Fibroblast of lung (primary cell): ENCODE results near the gene ING4. TPM values are rescaled to one million over a fixed set of nuclear protein-coding genes. Genes with fewer than 3 reads are reported as not detected.
A peak's percentile ranks its signal among the peaks of the same experiment; 100 is the strongest.

Experiments
- DNase-seq, 2 donors: peaks; one replicate each; pipeline versions ENCODE4 v3.0.0 to v3.0.0-alpha.2; 2010; ENCODE audit warnings: low read depth in 2 of 2
- H2AFZ ChIP-seq: 2 replicates; pipeline ENCODE4 v1.5.1; 2012; ENCODE audit warnings: low read length, control low read depth, inconsistent platforms
- H3K27ac ChIP-seq: 2 replicates; pipeline ENCODE4 v1.5.1; 2011; ENCODE audit warnings: low read length, control low read depth; ENCODE audit not compliant: insufficient read depth
- H3K27me3 ChIP-seq: 2 replicates; pipeline ENCODE4 v1.5.1; 2011; ENCODE audit warnings: mild to moderate bottlenecking, low read length; ENCODE audit not compliant: control insufficient read depth, insufficient read depth
- H3K36me3 ChIP-seq: 2 replicates; pipeline ENCODE4 v1.5.1; 2011; ENCODE audit warnings: low read length; ENCODE audit not compliant: control insufficient read depth, insufficient read depth
- H3K4me1 ChIP-seq: 2 replicates; pipeline ENCODE4 v1.5.1; 2011; ENCODE audit warnings: low read length; ENCODE audit not compliant: control insufficient read depth, insufficient read depth; ENCODE audit errors: extremely low read depth
- H3K4me2 ChIP-seq: 2 replicates; pipeline ENCODE4 v1.5.1; 2011; ENCODE audit warnings: low read length, control low read depth; ENCODE audit not compliant: insufficient read depth; ENCODE audit errors: extremely low read depth
- H3K4me3 ChIP-seq, 4 experiments: fragments of 200-600 bp in 1 of 4; sonication (generic) in 1 of 4; replicated peaks in 1 of 4; 2 replicates each; pipeline ENCODE4 v1.5.1; 2011 to 2016; ENCODE audit warnings: low read length in 4 of 4, low read depth in 3 of 4, mild to moderate bottlenecking in 3 of 4, control low read depth in 2 of 4, inconsistent platforms in 1 of 4, mixed read lengths in 1 of 4; ENCODE audit not compliant: insufficient read depth in 1 of 4; ENCODE audit errors: control extremely low read depth in 1 of 4
- H3K79me2 ChIP-seq: 2 replicates; pipeline ENCODE4 v1.5.1; 2012; ENCODE audit warnings: mild to moderate bottlenecking, low read length, inconsistent platforms; ENCODE audit not compliant: control insufficient read depth, insufficient read depth
- H3K9ac ChIP-seq: 2 replicates; pipeline ENCODE4 v1.5.1; 2011; ENCODE audit warnings: mild to moderate bottlenecking, low read length, control low read depth; ENCODE audit not compliant: insufficient read depth
- H3K9me3 ChIP-seq: 2 replicates; pipeline ENCODE4 v1.5.1; 2012; ENCODE audit warnings: low read depth, low read length; ENCODE audit not compliant: control insufficient read depth, insufficient read depth
- H4K20me1 ChIP-seq: 2 replicates; pipeline ENCODE4 v1.5.1; 2011; ENCODE audit warnings: low read length; ENCODE audit not compliant: control insufficient read depth, insufficient read depth; ENCODE audit errors: extremely low read depth
- EZH2 ChIP-seq: IDR thresholded peaks from 2 replicates; pipeline ENCODE4 v1.5.1; 2012; ENCODE audit warnings: low read length, control low read depth, mild to moderate bottlenecking; ENCODE audit errors: missing control alignments
- polyA plus RNA-seq, 2 donors: library from polyadenylated mRNA; depleted of rRNA in 1 of 2; stranded (reverse) in 1 of 2; unstranded in 1 of 2; fragments of >200 nt; gene quantifications; 2 replicates each; pipeline ENCODE4 v1.2.1, GENCODE V29; 2011 to 2012; ENCODE audit warnings: missing spikeins in 1 of 2
- total RNA-seq: library from RNA; depleted of rRNA; stranded (reverse); fragments of >200 nt; gene quantifications from 2 replicates; pipeline ENCODE4 v1.2.1, GENCODE V29; 2014
- TF ChIP-seq, protein P1 (sequence below), 2 donors: IDR thresholded peaks in 1 of 2; conservative IDR thresholded peaks in 1 of 2; 1 replicate in 1 of 2; 2 replicates in 1 of 2; pipeline ENCODE4 v1.5.1; 2011 to 2012; ENCODE audit warnings: low read length in 2 of 2, control low read depth in 1 of 2, inconsistent platforms in 1 of 2, low read depth in 1 of 2, mild to moderate bottlenecking in 1 of 2

ING4 gene
- total and polyA plus RNA-seq, 2 donors (not counting 1 experiment from before 2014, with no cell fraction given), result 36.0 to 47.1 TPM

DNA sequence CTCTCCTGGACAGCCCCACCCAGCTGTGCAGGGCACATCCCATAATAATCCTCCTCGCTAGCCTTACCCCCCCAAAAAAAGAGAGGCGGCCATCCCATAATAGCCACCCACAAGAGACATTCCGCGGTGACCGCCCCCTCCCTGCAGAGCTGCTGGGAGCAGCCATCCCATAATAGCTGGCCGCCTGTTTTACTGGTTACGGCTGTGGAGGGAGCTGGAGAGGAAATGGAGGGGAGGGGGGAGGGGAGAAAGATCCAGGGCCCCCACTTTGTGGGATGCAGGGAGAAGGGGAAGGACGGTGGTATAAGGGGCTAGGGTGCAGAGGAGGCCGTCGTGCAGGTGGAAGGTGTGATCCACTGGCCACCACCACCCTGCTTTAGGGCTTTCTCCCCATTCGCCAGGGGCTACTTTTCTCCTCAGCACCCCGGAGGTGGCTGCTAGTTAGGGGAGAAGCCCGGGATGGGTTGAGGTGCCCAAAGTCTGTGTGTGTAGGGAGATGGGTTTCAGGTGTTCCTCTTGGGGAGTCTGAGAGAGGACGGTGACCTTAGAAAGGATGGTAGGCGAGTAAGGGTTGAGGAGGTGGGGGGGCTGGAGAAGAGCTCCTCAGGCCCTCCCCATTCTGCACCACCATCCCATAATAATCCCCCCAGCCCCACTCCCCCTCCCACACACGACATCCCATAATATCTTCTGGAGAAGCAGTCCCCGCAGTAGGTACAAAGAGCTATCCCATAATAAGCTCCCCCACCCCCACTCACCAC lies 49.7 kb downstream of the ING4 start:
- Histone ChIP-seq H3K4me2 (peak overlapping the region; percentile 70), H3K27ac (peak overlapping the region; percentile 68), H3K9ac (no peak overlapping the region), H3K4me3 (peak overlapping the region in 2 of 4 experiments; percentile 32 to 33), H3K27me3 (no peaks in the 10 kb centered on the region), H2AFZ (peak overlapping the region; percentile 32), H3K36me3 (no peaks in the 10 kb centered on the region), H3K4me1 (peaks cover 12% of the 10 kb centered on the region), H4K20me1 (no peaks in the 10 kb centered on the region), H3K9me3 (no peaks in the 10 kb centered on the region), H3K79me2 (no peaks in the 10 kb centered on the region)
- TF ChIP-seq, protein P1, sequence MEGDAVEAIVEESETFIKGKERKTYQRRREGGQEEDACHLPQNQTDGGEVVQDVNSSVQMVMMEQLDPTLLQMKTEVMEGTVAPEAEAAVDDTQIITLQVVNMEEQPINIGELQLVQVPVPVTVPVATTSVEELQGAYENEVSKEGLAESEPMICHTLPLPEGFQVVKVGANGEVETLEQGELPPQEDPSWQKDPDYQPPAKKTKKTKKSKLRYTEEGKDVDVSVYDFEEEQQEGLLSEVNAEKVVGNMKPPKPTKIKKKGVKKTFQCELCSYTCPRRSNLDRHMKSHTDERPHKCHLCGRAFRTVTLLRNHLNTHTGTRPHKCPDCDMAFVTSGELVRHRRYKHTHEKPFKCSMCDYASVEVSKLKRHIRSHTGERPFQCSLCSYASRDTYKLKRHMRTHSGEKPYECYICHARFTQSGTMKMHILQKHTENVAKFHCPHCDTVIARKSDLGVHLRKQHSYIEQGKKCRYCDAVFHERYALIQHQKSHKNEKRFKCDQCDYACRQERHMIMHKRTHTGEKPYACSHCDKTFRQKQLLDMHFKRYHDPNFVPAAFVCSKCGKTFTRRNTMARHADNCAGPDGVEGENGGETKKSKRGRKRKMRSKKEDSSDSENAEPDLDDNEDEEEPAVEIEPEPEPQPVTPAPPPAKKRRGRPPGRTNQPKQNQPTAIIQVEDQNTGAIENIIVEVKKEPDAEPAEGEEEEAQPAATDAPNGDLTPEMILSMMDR (conservative IDR thresholded peaks at IDR 0.05 in 1 of 2, IDR thresholded peaks at IDR 0.05 in 1 of 2; ENCODE audit: low read depth in 1 of 2, low read length in 2 of 2), result peak in 1 of 2 donors; percentile 13
- TF ChIP-seq EZH2, result no peak
- peak; percentile 86 to 88 for DNase-seq

DNA sequence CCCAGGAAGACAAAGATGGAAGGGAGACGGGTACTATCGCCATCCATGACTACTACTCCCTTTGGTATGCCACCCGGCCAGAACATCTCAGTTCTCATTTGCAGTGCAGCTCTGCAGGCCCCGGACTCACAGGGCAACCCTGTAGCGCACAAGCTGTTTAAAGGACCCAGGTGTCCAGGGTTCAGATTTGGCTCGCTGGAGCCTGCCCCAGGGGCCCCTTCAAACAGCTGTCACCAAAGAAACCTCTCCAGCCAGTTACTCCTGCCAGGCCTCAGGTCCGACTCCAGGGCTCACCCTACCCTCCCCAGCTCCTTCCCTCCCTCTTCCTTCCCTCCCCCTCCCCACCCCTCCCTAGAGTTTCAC lies 50.3 kb downstream of the ING4 start:
- Histone ChIP-seq H2AFZ (no peak overlapping the region), H3K27me3 (no peaks in the 10 kb centered on the region), H3K4me3 (no peak overlapping the region), H3K4me1 (peaks cover 14% of the 10 kb centered on the region), H3K9me3 (no peaks in the 10 kb centered on the region), H3K36me3 (no peaks in the 10 kb centered on the region), H3K9ac (no peak overlapping the region), H3K79me2 (no peaks in the 10 kb centered on the region), H4K20me1 (no peaks in the 10 kb centered on the region), H3K4me2 (no peak overlapping the region), H3K27ac (no peak overlapping the region)
- TF ChIP-seq, protein P1 (conservative IDR thresholded peaks at IDR 0.05 in 1 of 2, IDR thresholded peaks at IDR 0.05 in 1 of 2; ENCODE audit: low read depth in 1 of 2, low read length in 2 of 2), result no peak
- TF ChIP-seq EZH2, result no peak
- DNase-seq, result no peak

- TF ChIP-seq EZH2, result no peak
- TF ChIP-seq, protein P1 (conservative IDR thresholded peaks at IDR 0.05 in 1 of 2, IDR thresholded peaks at IDR 0.05 in 1 of 2; ENCODE audit: low read depth in 1 of 2, low read length in 2 of 2), result no peak
- Histone ChIP-seq H3K4me2 (no peak overlapping the region), H2AFZ (no peak overlapping the region)
Observed at GRCh38 chr12:6612247-6612646, 50.7 kb downstream of the ING4 start.

More at GRCh38 chr12:6612247-6612646, 50.7 kb downstream of the ING4 start:
- no peak for DNase-seq
- Histone ChIP-seq H4K20me1 (no peaks in the 10 kb centered on the region), H3K27me3 (no peaks in the 10 kb centered on the region), H3K27ac (no peak overlapping the region), H3K4me1 (peaks cover 16% of the 10 kb centered on the region), H3K79me2 (no peaks in the 10 kb centered on the region), H3K36me3 (no peaks in the 10 kb centered on the region), H3K9ac (no peak overlapping the region), H3K9me3 (no peaks in the 10 kb centered on the region), H3K4me3 (no peak overlapping the region)
